A549 (cell line): ENCODE measurements around the gene AAK1.

ENCODE experiments used
- NR3C1 ChIP-seq: fragments of >200 bp; sonication (Bioruptor Twin); formaldehyde crosslinking; IDR thresholded peaks from 3 replicates; pipeline ENCODE4 v1.6.1; 2017
- POLR2A ChIP-seq: IDR thresholded peaks from 2 replicates; pipeline ENCODE4 v1.6.1; 2012; ENCODE audit warnings: mild to moderate bottlenecking, low read length
- TF ChIP-seq, protein P1 (sequence below): fragments of 200-600 bp; sonication (generic); IDR thresholded peaks from 2 replicates; pipeline ENCODE4 v1.6.1; 2016; ENCODE audit warnings: antibody characterized with exemption, mild to moderate bottlenecking, moderate library complexity
- TF ChIP-seq, protein P2 (sequence below): fragments of 250-450 bp; sonication (Bioruptor Pico); IDR thresholded peaks from 2 replicates; pipeline ENCODE4 v1.5.0; 2021; ENCODE audit warnings: mild to moderate bottlenecking, moderate library complexity, borderline replicate concordance
- TF ChIP-seq, protein P3 (sequence below): fragments of >200 bp; sonication (Bioruptor Twin); formaldehyde crosslinking; IDR thresholded peaks from 3 replicates; pipeline ENCODE4 v1.5.1; 2016

DNA sequence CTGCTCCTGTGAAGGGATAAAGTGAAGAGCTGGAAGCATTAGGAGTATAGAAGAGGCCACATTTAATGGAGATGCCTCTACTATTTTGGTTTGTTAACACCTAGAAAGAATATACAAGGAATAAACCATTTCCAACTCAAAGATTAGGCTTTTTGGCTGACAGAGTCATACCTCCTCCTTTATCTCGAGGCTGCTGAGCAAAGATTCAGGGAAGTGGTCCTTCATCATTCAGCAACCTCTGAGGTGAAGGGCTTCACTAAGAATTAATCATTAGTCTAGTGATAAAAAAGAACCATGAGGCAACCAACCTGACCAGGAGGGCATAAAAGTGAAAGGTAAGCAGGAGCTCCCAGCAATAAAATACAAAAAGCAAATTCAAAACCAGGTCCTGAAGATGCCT is 25.8 kb downstream of the AAK1 start:
- TF ChIP-seq, protein P1, sequence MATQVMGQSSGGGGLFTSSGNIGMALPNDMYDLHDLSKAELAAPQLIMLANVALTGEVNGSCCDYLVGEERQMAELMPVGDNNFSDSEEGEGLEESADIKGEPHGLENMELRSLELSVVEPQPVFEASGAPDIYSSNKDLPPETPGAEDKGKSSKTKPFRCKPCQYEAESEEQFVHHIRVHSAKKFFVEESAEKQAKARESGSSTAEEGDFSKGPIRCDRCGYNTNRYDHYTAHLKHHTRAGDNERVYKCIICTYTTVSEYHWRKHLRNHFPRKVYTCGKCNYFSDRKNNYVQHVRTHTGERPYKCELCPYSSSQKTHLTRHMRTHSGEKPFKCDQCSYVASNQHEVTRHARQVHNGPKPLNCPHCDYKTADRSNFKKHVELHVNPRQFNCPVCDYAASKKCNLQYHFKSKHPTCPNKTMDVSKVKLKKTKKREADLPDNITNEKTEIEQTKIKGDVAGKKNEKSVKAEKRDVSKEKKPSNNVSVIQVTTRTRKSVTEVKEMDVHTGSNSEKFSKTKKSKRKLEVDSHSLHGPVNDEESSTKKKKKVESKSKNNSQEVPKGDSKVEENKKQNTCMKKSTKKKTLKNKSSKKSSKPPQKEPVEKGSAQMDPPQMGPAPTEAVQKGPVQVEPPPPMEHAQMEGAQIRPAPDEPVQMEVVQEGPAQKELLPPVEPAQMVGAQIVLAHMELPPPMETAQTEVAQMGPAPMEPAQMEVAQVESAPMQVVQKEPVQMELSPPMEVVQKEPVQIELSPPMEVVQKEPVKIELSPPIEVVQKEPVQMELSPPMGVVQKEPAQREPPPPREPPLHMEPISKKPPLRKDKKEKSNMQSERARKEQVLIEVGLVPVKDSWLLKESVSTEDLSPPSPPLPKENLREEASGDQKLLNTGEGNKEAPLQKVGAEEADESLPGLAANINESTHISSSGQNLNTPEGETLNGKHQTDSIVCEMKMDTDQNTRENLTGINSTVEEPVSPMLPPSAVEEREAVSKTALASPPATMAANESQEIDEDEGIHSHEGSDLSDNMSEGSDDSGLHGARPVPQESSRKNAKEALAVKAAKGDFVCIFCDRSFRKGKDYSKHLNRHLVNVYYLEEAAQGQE = no peak
- TF ChIP-seq, protein P2, sequence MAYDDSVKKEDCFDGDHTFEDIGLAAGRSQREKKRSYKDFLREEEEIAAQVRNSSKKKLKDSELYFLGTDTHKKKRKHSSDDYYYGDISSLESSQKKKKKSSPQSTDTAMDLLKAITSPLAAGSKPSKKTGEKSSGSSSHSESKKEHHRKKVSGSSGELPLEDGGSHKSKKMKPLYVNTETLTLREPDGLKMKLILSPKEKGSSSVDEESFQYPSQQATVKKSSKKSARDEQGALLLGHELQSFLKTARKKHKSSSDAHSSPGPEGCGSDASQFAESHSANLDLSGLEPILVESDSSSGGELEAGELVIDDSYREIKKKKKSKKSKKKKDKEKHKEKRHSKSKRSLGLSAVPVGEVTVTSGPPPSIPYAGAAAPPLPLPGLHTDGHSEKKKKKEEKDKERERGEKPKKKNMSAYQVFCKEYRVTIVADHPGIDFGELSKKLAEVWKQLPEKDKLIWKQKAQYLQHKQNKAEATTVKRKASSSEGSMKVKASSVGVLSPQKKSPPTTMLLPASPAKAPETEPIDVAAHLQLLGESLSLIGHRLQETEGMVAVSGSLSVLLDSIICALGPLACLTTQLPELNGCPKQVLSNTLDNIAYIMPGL (CRISPR knock-in tag) = no peak
- TF ChIP-seq, protein P3, sequence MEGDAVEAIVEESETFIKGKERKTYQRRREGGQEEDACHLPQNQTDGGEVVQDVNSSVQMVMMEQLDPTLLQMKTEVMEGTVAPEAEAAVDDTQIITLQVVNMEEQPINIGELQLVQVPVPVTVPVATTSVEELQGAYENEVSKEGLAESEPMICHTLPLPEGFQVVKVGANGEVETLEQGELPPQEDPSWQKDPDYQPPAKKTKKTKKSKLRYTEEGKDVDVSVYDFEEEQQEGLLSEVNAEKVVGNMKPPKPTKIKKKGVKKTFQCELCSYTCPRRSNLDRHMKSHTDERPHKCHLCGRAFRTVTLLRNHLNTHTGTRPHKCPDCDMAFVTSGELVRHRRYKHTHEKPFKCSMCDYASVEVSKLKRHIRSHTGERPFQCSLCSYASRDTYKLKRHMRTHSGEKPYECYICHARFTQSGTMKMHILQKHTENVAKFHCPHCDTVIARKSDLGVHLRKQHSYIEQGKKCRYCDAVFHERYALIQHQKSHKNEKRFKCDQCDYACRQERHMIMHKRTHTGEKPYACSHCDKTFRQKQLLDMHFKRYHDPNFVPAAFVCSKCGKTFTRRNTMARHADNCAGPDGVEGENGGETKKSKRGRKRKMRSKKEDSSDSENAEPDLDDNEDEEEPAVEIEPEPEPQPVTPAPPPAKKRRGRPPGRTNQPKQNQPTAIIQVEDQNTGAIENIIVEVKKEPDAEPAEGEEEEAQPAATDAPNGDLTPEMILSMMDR = no peak
- no peak for TF ChIP-seq NR3C1
- no peak for TF ChIP-seq POLR2A
